ENCODE data around the gene MAML2. TPM values are rescaled to one million over a fixed set of nuclear protein-coding genes. Genes with fewer than 3 reads are reported as not detected.
A peak's percentile ranks its signal among the peaks of the same experiment; 100 is the strongest.

Gene MAML2
- total and polyA plus RNA-seq, 9 of the 15 experiments (the other 6 are each of a cell fraction or from before 2014, with no cell fraction given) = 0.79 to 6.8 (median 4.8) TPM

GRCh38 chr11:96214777-96215109 is 128.3 kb downstream of the MAML2 start (continued):
- no peak for TF ChIP-seq XRCC5 (IDR thresholded peaks at IDR 0.05; ENCODE audit: low read depth, low read length)
- no peak for TF ChIP-seq RBM15 (IDR thresholded peaks at IDR 0.05; ENCODE audit: insufficient read depth, low read length)
- TF ChIP-seq SPI1 (IDR thresholded peaks at IDR 0.05; ENCODE audit: borderline replicate concordance, low read depth, low read length) = peak; percentile 26; the same call in 1 of the 2 replicates
- TF ChIP-seq SNRNP70 (optimal IDR thresholded peaks at IDR 0.05; ENCODE audit: low read depth, low read length) = no peak
- TF ChIP-seq, protein P1, sequence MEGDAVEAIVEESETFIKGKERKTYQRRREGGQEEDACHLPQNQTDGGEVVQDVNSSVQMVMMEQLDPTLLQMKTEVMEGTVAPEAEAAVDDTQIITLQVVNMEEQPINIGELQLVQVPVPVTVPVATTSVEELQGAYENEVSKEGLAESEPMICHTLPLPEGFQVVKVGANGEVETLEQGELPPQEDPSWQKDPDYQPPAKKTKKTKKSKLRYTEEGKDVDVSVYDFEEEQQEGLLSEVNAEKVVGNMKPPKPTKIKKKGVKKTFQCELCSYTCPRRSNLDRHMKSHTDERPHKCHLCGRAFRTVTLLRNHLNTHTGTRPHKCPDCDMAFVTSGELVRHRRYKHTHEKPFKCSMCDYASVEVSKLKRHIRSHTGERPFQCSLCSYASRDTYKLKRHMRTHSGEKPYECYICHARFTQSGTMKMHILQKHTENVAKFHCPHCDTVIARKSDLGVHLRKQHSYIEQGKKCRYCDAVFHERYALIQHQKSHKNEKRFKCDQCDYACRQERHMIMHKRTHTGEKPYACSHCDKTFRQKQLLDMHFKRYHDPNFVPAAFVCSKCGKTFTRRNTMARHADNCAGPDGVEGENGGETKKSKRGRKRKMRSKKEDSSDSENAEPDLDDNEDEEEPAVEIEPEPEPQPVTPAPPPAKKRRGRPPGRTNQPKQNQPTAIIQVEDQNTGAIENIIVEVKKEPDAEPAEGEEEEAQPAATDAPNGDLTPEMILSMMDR (IDR thresholded peaks at IDR 0.05 in 2 of 3, conservative IDR thresholded peaks at IDR 0.05 in 1 of 3; ENCODE audit: insufficient read depth in 2 of 3, low read depth in 1 of 3, low read length in 3 of 3) = no peak
- TF ChIP-seq, protein P2, sequence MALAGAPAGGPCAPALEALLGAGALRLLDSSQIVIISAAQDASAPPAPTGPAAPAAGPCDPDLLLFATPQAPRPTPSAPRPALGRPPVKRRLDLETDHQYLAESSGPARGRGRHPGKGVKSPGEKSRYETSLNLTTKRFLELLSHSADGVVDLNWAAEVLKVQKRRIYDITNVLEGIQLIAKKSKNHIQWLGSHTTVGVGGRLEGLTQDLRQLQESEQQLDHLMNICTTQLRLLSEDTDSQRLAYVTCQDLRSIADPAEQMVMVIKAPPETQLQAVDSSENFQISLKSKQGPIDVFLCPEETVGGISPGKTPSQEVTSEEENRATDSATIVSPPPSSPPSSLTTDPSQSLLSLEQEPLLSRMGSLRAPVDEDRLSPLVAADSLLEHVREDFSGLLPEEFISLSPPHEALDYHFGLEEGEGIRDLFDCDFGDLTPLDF (CRISPR knock-in tag; IDR thresholded peaks at IDR 0.05) = no peak
- no peak for TF ChIP-seq ARHGAP35 (IDR thresholded peaks at IDR 0.05; ENCODE audit: partially characterized antibody)
- no peak for TF ChIP-seq TCF15 (CRISPR knock-in tag; IDR thresholded peaks at IDR 0.05)
- no peak for TF ChIP-seq GTF3C2 (IDR thresholded peaks at IDR 0.05; ENCODE audit: borderline replicate concordance, extremely low read depth, insufficient read length)
- TF ChIP-seq LEF1 (IDR thresholded peaks at IDR 0.05) = no peak
- TF ChIP-seq ARID2 (IDR thresholded peaks at IDR 0.05) = no peak
- TF ChIP-seq KDM1A (IDR thresholded peaks at IDR 0.05) = 0 out of 4 replicates have a peak, but pooled peaks of 1 of the 2 experiments have one; percentile 30

Measured in K562 (cell line).